ENCODE results near the gene SLC4A8. TPM values are rescaled to one million over a fixed set of nuclear protein-coding genes. Genes with fewer than 3 reads are reported as not detected.

The SLC4A8 gene
- polyA plus RNA-seq, 1 donor (not counting 4 experiments of a cell fraction or from before 2014, with no cell fraction given): 2.3 TPM

- no peaks in the 10 kb centered on the region for H3K79me2 ChIP-seq (ENCODE audit: control insufficient read depth, insufficient read depth, low read length)
- no peaks in the 10 kb centered on the region for H3K36me3 ChIP-seq (ENCODE audit: control insufficient read depth in 2 of 2, extremely low read depth in 1 of 2, insufficient read depth in 2 of 2, low read length in 2 of 2)
- dilution Hi-C loops (cut with MboI; ENCODE audit: extremely low pct_ligation_motif_present, low sequenced_read_pairs): no loop called here
- no peak overlapping the region for H3K4me2 ChIP-seq (ENCODE audit: control insufficient read depth, extremely low read depth, insufficient read depth, low read depth, low read length)
- H3K9me3 ChIP-seq (ENCODE audit: control insufficient read depth, low read depth, low read length): no peaks in the 10 kb centered on the region
- no peaks in the 10 kb centered on the region for H3K27me3 ChIP-seq (ENCODE audit: control insufficient read depth, extremely low read depth, insufficient read depth, low read length)
- DNase-seq (ENCODE audit: low read depth, low spot score) (no peak), FAIRE-seq (no peak)
- H2AFZ ChIP-seq (ENCODE audit: control insufficient read depth, low read length): no peak overlapping the region
- no peaks in the 10 kb centered on the region for H3K9me1 ChIP-seq (ENCODE audit: control insufficient read depth, extremely low read depth, insufficient read depth, low read length)
- no peak overlapping the region for H3K9ac ChIP-seq (ENCODE audit: control insufficient read depth, extremely low read depth, insufficient read depth, low read length)
- no peaks in the 10 kb centered on the region for H4K20me1 ChIP-seq (ENCODE audit: control insufficient read depth, extremely low read depth, insufficient read depth, low read length)
- no peak overlapping the region for H3K4me3 ChIP-seq (ENCODE audit: control insufficient read depth in 2 of 3, extremely low read depth in 1 of 3, insufficient read depth in 2 of 3, low read depth in 1 of 3, low read length in 3 of 3)
- H3K4me1 ChIP-seq (ENCODE audit: control insufficient read depth, extremely low read depth, insufficient read depth, low read length): no peaks in the 10 kb centered on the region
- no peak overlapping the region for H3K27ac ChIP-seq (ENCODE audit: control insufficient read depth, insufficient read depth, low read length)
- TF ChIP-seq, protein P1, sequence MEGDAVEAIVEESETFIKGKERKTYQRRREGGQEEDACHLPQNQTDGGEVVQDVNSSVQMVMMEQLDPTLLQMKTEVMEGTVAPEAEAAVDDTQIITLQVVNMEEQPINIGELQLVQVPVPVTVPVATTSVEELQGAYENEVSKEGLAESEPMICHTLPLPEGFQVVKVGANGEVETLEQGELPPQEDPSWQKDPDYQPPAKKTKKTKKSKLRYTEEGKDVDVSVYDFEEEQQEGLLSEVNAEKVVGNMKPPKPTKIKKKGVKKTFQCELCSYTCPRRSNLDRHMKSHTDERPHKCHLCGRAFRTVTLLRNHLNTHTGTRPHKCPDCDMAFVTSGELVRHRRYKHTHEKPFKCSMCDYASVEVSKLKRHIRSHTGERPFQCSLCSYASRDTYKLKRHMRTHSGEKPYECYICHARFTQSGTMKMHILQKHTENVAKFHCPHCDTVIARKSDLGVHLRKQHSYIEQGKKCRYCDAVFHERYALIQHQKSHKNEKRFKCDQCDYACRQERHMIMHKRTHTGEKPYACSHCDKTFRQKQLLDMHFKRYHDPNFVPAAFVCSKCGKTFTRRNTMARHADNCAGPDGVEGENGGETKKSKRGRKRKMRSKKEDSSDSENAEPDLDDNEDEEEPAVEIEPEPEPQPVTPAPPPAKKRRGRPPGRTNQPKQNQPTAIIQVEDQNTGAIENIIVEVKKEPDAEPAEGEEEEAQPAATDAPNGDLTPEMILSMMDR (optimal IDR thresholded peaks at IDR 0.05 in 1 of 3, IDR thresholded peaks at IDR 0.05 in 1 of 3, conservative IDR thresholded peaks at IDR 0.05 in 1 of 3; ENCODE audit: extremely low read depth in 1 of 3, insufficient read depth in 2 of 3, low read length in 3 of 3): no peak
- TF ChIP-seq EZH2 (IDR thresholded peaks at IDR 0.05; ENCODE audit: low read length): no peak
Measured at GRCh38 chr12:51401020-51401419, 23.6 kb upstream of the SLC4A8 start.

GRCh38 chr12:51401486-51401885, 23.1 kb upstream of the SLC4A8 start:
- Histone ChIP-seq H4K20me1 (ENCODE audit: control insufficient read depth, extremely low read depth, insufficient read depth, low read length) (no peaks in the 10 kb centered on the region), H3K9me3 (ENCODE audit: control insufficient read depth, low read depth, low read length) (no peaks in the 10 kb centered on the region), H3K27me3 (ENCODE audit: control insufficient read depth, extremely low read depth, insufficient read depth, low read length) (no peaks in the 10 kb centered on the region), H3K4me2 (ENCODE audit: control insufficient read depth, extremely low read depth, insufficient read depth, low read depth, low read length) (no peak overlapping the region), H3K9me1 (ENCODE audit: control insufficient read depth, extremely low read depth, insufficient read depth, low read length) (no peaks in the 10 kb centered on the region), H3K27ac (ENCODE audit: control insufficient read depth, insufficient read depth, low read length) (no peak overlapping the region), H3K4me3 (ENCODE audit: control insufficient read depth in 2 of 3, extremely low read depth in 1 of 3, insufficient read depth in 2 of 3, low read depth in 1 of 3, low read length in 3 of 3) (no peak overlapping the region), H3K9ac (ENCODE audit: control insufficient read depth, extremely low read depth, insufficient read depth, low read length) (no peak overlapping the region), H2AFZ (ENCODE audit: control insufficient read depth, low read length) (no peak overlapping the region), H3K36me3 (ENCODE audit: control insufficient read depth in 2 of 2, extremely low read depth in 1 of 2, insufficient read depth in 2 of 2, low read length in 2 of 2) (no peaks in the 10 kb centered on the region), H3K79me2 (ENCODE audit: control insufficient read depth, insufficient read depth, low read length) (no peaks in the 10 kb centered on the region), H3K4me1 (ENCODE audit: control insufficient read depth, extremely low read depth, insufficient read depth, low read length) (no peaks in the 10 kb centered on the region)
- DNase-seq (ENCODE audit: low read depth, low spot score) (no peak), FAIRE-seq (no peak)
- TF ChIP-seq, protein P1 (optimal IDR thresholded peaks at IDR 0.05 in 1 of 3, IDR thresholded peaks at IDR 0.05 in 1 of 3, conservative IDR thresholded peaks at IDR 0.05 in 1 of 3; ENCODE audit: extremely low read depth in 1 of 3, insufficient read depth in 2 of 3, low read length in 3 of 3): no peak
- TF ChIP-seq EZH2 (IDR thresholded peaks at IDR 0.05; ENCODE audit: low read length): no peak
- dilution Hi-C loops (cut with MboI; ENCODE audit: extremely low pct_ligation_motif_present, low sequenced_read_pairs): no loop called here
